HEK293 (cell line): ENCODE data around the gene SEMA6D.

Experiments
- CTCF ChIA-PET: fragments of 350-600 bp; formaldehyde crosslinking; extraction: SDS; loops from one replicate; lab custom pipeline; 2021; ENCODE audit warnings: antibody characterized with exemption; lab: Yijun Ruan, JAX
- POLR2A ChIA-PET: fragments of 300-600 bp; formaldehyde crosslinking; extraction: SDS; loops from one replicate; lab custom pipeline; 2020; ENCODE audit warnings: antibody characterized with exemption, inconsistent platforms; lab: Yijun Ruan, JAX
- H3K27ac ChIP-seq: fragments of 200-500 bp; sonication (Bioruptor generic); 2 replicates; pipeline ENCODE4 v1.5.1; 2014; ENCODE audit warnings: low read depth, low read length, control low read depth, inconsistent platforms; ENCODE audit errors: extremely low read depth
- H3K36me3 ChIP-seq, 2 experiments: fragments of 200-500 bp in 1 of 2; sonication (Bioruptor generic) in 1 of 2; 1 replicate in 1 of 2; 2 replicates in 1 of 2; pipeline ENCODE4 v1.5.1; 2014 to 2017; ENCODE audit warnings: inconsistent platforms in 2 of 2, low read length in 2 of 2; ENCODE audit not compliant: control insufficient read depth in 2 of 2, insufficient read depth in 1 of 2
- H3K4me1 ChIP-seq: fragments of 200-500 bp; sonication (Bioruptor generic); 2 replicates; pipeline ENCODE4 v1.5.1; 2014; ENCODE audit warnings: mild to moderate bottlenecking, low read length, inconsistent platforms; ENCODE audit not compliant: control insufficient read depth, insufficient read depth
- H3K4me3 ChIP-seq: 2 replicates; pipeline ENCODE4 v1.5.1; 2011; ENCODE audit warnings: low read depth, mild to moderate bottlenecking, control low read depth, low read length, moderate library complexity
- H3K9me3 ChIP-seq: fragments of 200-500 bp; sonication (Bioruptor generic); 2 replicates; pipeline ENCODE4 v1.5.1; 2014; ENCODE audit warnings: low read depth, low read length, inconsistent platforms; ENCODE audit not compliant: control insufficient read depth, insufficient read depth
- GLI2 ChIP-seq: fragments of 450-650 bp; formaldehyde crosslinking; IDR thresholded peaks from 2 replicates; pipeline ENCODE4; 2017; ENCODE audit warnings: missing biosample characterization, missing genetic modification characterization, low read depth, borderline replicate concordance
- GLIS1 ChIP-seq: fragments of 450-650 bp; formaldehyde crosslinking; IDR thresholded peaks from 2 replicates; pipeline ENCODE4 v1.5.1; 2016; ENCODE audit warnings: missing biosample characterization, missing genetic modification characterization
- KLF8 ChIP-seq: fragments of 450-650 bp; formaldehyde crosslinking; IDR thresholded peaks from 2 replicates; pipeline ENCODE4 v1.5.1; 2016; ENCODE audit warnings: missing biosample characterization, missing genetic modification characterization
- ZFHX2 ChIP-seq: fragments of 450-650 bp; formaldehyde crosslinking; conservative IDR thresholded peaks from 2 replicates; pipeline ENCODE4 v1.5.1; 2016; ENCODE audit warnings: missing biosample characterization, missing genetic modification characterization
- ZIC2 ChIP-seq: fragments of 450-650 bp; formaldehyde crosslinking; IDR thresholded peaks from 2 replicates; pipeline ENCODE4 v1.5.1; 2016; ENCODE audit warnings: missing biosample characterization, missing genetic modification characterization
- ZNF19 ChIP-seq: fragments of 450-650 bp; formaldehyde crosslinking; IDR thresholded peaks from 2 replicates; pipeline ENCODE4; 2016; ENCODE audit warnings: missing biosample characterization, missing genetic modification characterization, low read depth
- ZNF350 ChIP-seq: fragments of 450-650 bp; formaldehyde crosslinking; IDR thresholded peaks from 2 replicates; pipeline ENCODE4 v1.5.0; 2017; ENCODE audit warnings: missing biosample characterization, mild to moderate bottlenecking, missing genetic modification characterization
- ZNF37A ChIP-seq: fragments of 450-650 bp; IDR thresholded peaks from 2 replicates; pipeline ENCODE4 v1.5.1; 2018; ENCODE audit warnings: missing biosample characterization, missing genetic modification characterization
- ZNF529 ChIP-seq: fragments of 450-650 bp; formaldehyde crosslinking; IDR thresholded peaks from 2 replicates; pipeline ENCODE4 v1.5.1; 2017; ENCODE audit warnings: missing genetic modification characterization, missing biosample characterization; ENCODE audit not compliant: insufficient replicate concordance
- ZNF548 ChIP-seq: fragments of 450-650 bp; formaldehyde crosslinking; IDR thresholded peaks from 2 replicates; pipeline ENCODE4 v1.5.1; 2016; ENCODE audit warnings: missing biosample characterization, missing genetic modification characterization
- ZNF629 ChIP-seq: fragments of 450-650 bp; formaldehyde crosslinking; IDR thresholded peaks from 2 replicates; pipeline ENCODE4 v1.5.1; 2017; ENCODE audit warnings: missing biosample characterization, missing genetic modification characterization
- ZNF776 ChIP-seq: fragments of 450-650 bp; formaldehyde crosslinking; IDR thresholded peaks from 2 replicates; pipeline ENCODE4 v1.5.0; 2017; ENCODE audit warnings: missing biosample characterization, missing genetic modification characterization, borderline replicate concordance
- ZNF785 ChIP-seq: fragments of 450-650 bp; formaldehyde crosslinking; IDR thresholded peaks from 2 replicates; pipeline ENCODE4 v1.5.1; 2016; ENCODE audit warnings: missing biosample characterization, missing genetic modification characterization
- ZSCAN23 ChIP-seq: fragments of 450-650 bp; formaldehyde crosslinking; IDR thresholded peaks from 2 replicates; pipeline ENCODE4 v1.5.1; 2016; ENCODE audit warnings: missing biosample characterization, missing genetic modification characterization
- TF ChIP-seq, protein P1 (sequence below): fragments of 450-650 bp; formaldehyde crosslinking; IDR thresholded peaks from 2 replicates; pipeline ENCODE4 v1.5.1; 2016; ENCODE audit warnings: missing biosample characterization, missing genetic modification characterization, borderline replicate concordance
- TF ChIP-seq, protein P2 (sequence below): fragments of 450-650 bp; IDR thresholded peaks from 2 replicates; pipeline ENCODE4 v1.5.1; 2018; ENCODE audit warnings: missing biosample characterization, mild to moderate bottlenecking, missing genetic modification characterization
- TF ChIP-seq, protein P3 (sequence below): fragments of 450-650 bp; formaldehyde crosslinking; IDR thresholded peaks from 2 replicates; pipeline ENCODE4 v1.5.1; 2016; ENCODE audit warnings: missing biosample characterization, missing genetic modification characterization
- TF ChIP-seq, protein P4 (sequence below): fragments of 450-650 bp; formaldehyde crosslinking; IDR thresholded peaks from 2 replicates; pipeline ENCODE4 v1.5.1; 2016; ENCODE audit warnings: missing biosample characterization, missing genetic modification characterization

SEMA6D gene

DNA sequence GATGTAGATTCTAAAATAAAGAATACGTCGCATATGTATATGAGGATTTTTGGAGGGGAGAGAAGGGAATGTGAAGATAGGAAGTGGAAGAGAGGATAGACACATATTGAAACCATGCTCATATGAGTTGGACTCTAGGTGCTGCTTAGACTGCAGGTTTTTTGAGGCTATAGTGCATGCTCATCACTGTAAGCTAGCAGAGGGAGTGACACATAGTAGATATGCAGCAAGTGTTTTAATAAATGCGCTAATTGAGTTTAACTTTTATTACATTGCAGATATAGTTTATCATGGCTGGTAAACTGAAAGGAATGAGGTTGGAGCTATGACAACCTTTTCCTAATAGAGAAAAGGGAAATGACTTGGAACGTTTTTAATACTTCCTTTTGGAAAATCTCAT lies 7.7 kb downstream of the SEMA6D start:
- no peaks in the 10 kb centered on the region for H3K9me3 ChIP-seq
- no peak overlapping the region for H3K27ac ChIP-seq
- ChIA-PET POLR2A (no interaction called here), CTCF (no interaction called here)
- peaks cover 15% of the 10 kb centered on the region for H3K4me1 ChIP-seq
- TF ChIP-seq ZNF37A (tag by site-specific recombination) (no peak), ZNF19 (tag by site-specific recombination) (no peak)
- TF ChIP-seq, protein P1, sequence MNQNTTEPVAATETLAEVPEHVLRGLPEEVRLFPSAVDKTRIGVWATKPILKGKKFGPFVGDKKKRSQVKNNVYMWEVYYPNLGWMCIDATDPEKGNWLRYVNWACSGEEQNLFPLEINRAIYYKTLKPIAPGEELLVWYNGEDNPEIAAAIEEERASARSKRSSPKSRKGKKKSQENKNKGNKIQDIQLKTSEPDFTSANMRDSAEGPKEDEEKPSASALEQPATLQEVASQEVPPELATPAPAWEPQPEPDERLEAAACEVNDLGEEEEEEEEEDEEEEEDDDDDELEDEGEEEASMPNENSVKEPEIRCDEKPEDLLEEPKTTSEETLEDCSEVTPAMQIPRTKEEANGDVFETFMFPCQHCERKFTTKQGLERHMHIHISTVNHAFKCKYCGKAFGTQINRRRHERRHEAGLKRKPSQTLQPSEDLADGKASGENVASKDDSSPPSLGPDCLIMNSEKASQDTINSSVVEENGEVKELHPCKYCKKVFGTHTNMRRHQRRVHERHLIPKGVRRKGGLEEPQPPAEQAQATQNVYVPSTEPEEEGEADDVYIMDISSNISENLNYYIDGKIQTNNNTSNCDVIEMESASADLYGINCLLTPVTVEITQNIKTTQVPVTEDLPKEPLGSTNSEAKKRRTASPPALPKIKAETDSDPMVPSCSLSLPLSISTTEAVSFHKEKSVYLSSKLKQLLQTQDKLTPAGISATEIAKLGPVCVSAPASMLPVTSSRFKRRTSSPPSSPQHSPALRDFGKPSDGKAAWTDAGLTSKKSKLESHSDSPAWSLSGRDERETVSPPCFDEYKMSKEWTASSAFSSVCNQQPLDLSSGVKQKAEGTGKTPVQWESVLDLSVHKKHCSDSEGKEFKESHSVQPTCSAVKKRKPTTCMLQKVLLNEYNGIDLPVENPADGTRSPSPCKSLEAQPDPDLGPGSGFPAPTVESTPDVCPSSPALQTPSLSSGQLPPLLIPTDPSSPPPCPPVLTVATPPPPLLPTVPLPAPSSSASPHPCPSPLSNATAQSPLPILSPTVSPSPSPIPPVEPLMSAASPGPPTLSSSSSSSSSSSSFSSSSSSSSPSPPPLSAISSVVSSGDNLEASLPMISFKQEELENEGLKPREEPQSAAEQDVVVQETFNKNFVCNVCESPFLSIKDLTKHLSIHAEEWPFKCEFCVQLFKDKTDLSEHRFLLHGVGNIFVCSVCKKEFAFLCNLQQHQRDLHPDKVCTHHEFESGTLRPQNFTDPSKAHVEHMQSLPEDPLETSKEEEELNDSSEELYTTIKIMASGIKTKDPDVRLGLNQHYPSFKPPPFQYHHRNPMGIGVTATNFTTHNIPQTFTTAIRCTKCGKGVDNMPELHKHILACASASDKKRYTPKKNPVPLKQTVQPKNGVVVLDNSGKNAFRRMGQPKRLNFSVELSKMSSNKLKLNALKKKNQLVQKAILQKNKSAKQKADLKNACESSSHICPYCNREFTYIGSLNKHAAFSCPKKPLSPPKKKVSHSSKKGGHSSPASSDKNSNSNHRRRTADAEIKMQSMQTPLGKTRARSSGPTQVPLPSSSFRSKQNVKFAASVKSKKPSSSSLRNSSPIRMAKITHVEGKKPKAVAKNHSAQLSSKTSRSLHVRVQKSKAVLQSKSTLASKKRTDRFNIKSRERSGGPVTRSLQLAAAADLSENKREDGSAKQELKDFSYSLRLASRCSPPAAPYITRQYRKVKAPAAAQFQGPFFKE = no peak
- TF ChIP-seq, protein P2, sequence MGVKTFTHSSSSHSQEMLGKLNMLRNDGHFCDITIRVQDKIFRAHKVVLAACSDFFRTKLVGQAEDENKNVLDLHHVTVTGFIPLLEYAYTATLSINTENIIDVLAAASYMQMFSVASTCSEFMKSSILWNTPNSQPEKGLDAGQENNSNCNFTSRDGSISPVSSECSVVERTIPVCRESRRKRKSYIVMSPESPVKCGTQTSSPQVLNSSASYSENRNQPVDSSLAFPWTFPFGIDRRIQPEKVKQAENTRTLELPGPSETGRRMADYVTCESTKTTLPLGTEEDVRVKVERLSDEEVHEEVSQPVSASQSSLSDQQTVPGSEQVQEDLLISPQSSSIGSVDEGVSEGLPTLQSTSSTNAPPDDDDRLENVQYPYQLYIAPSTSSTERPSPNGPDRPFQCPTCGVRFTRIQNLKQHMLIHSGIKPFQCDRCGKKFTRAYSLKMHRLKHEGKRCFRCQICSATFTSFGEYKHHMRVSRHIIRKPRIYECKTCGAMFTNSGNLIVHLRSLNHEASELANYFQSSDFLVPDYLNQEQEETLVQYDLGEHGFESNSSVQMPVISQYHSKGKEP (tag by site-specific recombination) = 0 out of 2 replicates have a peak, but pooled peaks have one; percentile 20
- H3K36me3 ChIP-seq = no peaks in the 10 kb centered on the region
- H3K4me3 ChIP-seq = no peak overlapping the region

DNA sequence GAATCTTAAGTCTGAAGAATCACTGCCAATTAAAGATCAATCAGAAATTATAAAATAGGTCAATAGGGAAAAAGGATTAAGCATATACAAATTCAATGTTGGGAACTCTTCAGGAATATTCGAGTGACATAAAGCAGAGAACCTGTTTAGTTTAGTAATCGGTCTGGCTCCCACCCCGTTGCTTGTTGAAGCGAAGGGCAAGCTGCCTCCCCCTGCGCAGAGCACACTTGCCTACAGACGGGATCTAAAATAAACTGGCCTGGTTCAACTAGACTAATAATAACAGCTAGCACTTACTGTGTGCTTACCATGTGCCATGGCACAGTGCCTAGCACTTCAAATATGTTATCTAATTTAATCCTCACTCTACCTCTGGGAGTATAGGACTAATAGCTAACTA lies 8.6 kb downstream of the SEMA6D start:
- TF ChIP-seq, protein P3, sequence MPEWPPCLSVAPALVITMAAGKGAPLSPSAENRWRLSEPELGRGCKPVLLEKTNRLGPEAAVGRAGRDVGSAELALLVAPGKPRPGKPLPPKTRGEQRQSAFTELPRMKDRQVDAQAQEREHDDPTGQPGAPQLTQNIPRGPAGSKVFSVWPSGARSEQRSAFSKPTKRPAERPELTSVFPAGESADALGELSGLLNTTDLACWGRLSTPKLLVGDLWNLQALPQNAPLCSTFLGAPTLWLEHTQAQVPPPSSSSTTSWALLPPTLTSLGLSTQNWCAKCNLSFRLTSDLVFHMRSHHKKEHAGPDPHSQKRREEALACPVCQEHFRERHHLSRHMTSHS (tag by site-specific recombination) = no peak
- no peak for TF ChIP-seq ZNF776
- TF ChIP-seq KLF8 (tag by site-specific recombination) = no peak
- TF ChIP-seq, protein P4, sequence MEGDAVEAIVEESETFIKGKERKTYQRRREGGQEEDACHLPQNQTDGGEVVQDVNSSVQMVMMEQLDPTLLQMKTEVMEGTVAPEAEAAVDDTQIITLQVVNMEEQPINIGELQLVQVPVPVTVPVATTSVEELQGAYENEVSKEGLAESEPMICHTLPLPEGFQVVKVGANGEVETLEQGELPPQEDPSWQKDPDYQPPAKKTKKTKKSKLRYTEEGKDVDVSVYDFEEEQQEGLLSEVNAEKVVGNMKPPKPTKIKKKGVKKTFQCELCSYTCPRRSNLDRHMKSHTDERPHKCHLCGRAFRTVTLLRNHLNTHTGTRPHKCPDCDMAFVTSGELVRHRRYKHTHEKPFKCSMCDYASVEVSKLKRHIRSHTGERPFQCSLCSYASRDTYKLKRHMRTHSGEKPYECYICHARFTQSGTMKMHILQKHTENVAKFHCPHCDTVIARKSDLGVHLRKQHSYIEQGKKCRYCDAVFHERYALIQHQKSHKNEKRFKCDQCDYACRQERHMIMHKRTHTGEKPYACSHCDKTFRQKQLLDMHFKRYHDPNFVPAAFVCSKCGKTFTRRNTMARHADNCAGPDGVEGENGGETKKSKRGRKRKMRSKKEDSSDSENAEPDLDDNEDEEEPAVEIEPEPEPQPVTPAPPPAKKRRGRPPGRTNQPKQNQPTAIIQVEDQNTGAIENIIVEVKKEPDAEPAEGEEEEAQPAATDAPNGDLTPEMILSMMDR (tag by site-specific recombination) = no peak
- no peak for TF ChIP-seq ZNF529 (tag by site-specific recombination)
- TF ChIP-seq ZNF350 (tag by site-specific recombination) = no peak
- Histone ChIP-seq H3K36me3 (no peaks in the 10 kb centered on the region), H3K9me3 (no peaks in the 10 kb centered on the region), H3K27ac (no peak overlapping the region), H3K4me3 (no peak overlapping the region), H3K4me1 (peaks cover 12% of the 10 kb centered on the region)
- ChIA-PET CTCF (interaction anchor here (1.1 kb wide), 1 partner anchor 262 kb away, joined by 4 read pairs; no protein-coding TSS in a partner anchor), POLR2A (no interaction called here)

DNA sequence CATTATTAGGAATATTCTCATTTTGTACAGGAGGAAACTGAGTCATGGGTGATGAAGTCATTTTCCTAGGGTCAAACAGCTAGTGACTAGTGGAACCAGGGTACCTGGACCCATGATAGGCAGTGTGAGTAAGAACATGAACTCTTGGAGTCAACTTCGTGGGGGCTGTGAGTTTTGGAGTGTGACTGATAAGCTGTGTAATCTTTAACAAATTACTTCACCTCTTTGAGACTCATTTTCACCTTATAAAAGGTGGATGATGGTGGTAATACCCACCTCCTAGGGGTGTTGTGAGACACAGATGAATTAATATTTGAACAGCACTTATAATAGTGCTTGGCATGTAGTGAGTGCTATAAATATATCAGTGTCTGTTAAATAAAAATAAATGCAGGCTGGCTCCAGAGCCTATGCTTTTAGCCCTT lies 9.1 kb downstream of the SEMA6D start:
- Histone ChIP-seq H3K9me3 (no peaks in the 10 kb centered on the region), H3K4me3 (no peak overlapping the region), H3K36me3 (no peaks in the 10 kb centered on the region), H3K4me1 (peaks cover 10% of the 10 kb centered on the region), H3K27ac (no peak overlapping the region)
- TF ChIP-seq ZFHX2 (tag by site-specific recombination) (no peak), ZIC2 (tag by site-specific recombination) (no peak), ZNF629 (no peak), GLIS1 (peak; percentile 85), ZNF785 (tag by site-specific recombination) (no peak), GLI2 (0 out of 2 replicates have a peak, but pooled peaks have one; percentile 28), ZSCAN23 (tag by site-specific recombination) (no peak), ZNF548 (tag by site-specific recombination) (no peak)
- POLR2A ChIA-PET = interaction anchor here (1.0 kb wide), 1 partner anchor 9 kb away, joined by 3 read pairs; no protein-coding TSS in a partner anchor
- CTCF ChIA-PET = interaction anchor here (1.1 kb wide), 1 partner anchor 261 kb away, joined by 4 read pairs; no protein-coding TSS in a partner anchor
